ENCODE measurements around the gene HHLA2.

HHLA2 gene

DNA sequence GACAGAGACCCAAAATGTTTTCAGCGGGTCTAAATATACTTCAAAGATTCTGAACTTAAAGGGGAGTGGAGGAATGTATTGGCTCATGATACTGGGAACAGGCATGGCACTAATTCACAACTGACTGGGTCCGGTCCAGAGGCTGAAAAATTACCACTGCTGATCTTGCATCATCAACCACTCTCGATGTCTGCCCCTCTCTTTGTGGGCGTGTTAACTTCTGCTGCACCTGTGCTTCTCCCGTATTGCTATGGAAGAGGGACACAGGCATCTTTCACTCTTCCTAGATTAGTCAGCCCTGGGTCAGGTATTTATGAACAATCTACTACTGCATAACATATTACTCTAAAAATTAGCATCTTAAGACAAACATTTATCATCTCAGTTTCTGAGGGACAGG is 33.2 kb downstream of the HHLA2 start:
- Histone ChIP-seq H4K91ac (ENCODE audit: low read depth, low read length) (no peak overlapping the region), H3K27me3 (ENCODE audit: insufficient read depth, low read length) (no peaks in the 10 kb centered on the region), H3K36me3 (ENCODE audit: control insufficient read depth in 1 of 2, insufficient read depth in 2 of 2, low read length in 2 of 2) (no peaks in the 10 kb centered on the region), H3K27ac (ENCODE audit: low read depth, low read length) (no peak overlapping the region), H3K9me3 (ENCODE audit: insufficient read depth, low read depth, low read length) (no peaks in the 10 kb centered on the region), H2BK120ac (ENCODE audit: insufficient read depth, low read length, poor library complexity) (no peak overlapping the region), H2AK5ac (ENCODE audit: low read length) (no peak overlapping the region), H3K79me1 (ENCODE audit: low read length) (no peaks in the 10 kb centered on the region), H3K23ac (ENCODE audit: low read length) (no peak overlapping the region), H3K79me2 (ENCODE audit: control insufficient read depth, insufficient read depth, low read length, poor library complexity) (no peaks in the 10 kb centered on the region), H3K9ac (ENCODE audit: low read length) (no peak overlapping the region), H3K14ac (ENCODE audit: low read length) (no peak overlapping the region), H4K12ac (ENCODE audit: low read depth, low read length) (no peak overlapping the region), H2BK12ac (ENCODE audit: low read length) (no peak overlapping the region), H2BK5ac (ENCODE audit: low read depth, low read length, poor library complexity) (no peak overlapping the region), H3K4me3 (ENCODE audit: low read depth, low read length) (no peak overlapping the region), H2AFZ (ENCODE audit: insufficient read depth, low read length, poor library complexity) (no peak overlapping the region), H3K4ac (ENCODE audit: low read depth, low read length) (no peak overlapping the region), H3K18ac (ENCODE audit: low read length) (no peak overlapping the region), H3K4me1 (ENCODE audit: control insufficient read depth in 1 of 2, insufficient read depth in 2 of 2, low read length in 2 of 2) (no peaks in the 10 kb centered on the region), H4K8ac (ENCODE audit: low read depth, low read length) (no peak overlapping the region), H3K4me2 (ENCODE audit: low read length) (no peak overlapping the region)
- DNase-seq = no peak
- WGBS (ENCODE audit: extremely low coverage, insufficient coverage, insufficient read length) = no CpG with 5 or more reads among the region's 5 CpGs

DNA sequence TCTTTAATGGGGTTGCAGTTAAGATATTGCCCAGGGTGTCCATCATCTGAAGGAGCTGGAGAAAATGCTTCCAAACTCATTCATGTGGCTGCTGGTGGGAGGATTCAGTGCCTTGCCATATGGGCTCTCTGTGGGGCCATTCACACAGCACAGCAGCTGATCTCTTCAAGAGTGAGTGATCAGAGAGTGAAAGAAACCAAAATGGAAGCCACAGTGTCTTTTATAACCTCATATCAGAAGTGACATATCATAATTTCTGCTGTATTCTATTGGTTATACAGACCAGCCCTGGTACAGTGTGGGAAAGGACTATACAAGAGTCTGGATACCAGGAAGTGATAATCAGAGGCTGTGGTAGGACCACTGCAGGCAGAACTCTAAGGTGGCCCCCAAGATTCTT is 33.6 kb downstream of the HHLA2 start:
- Histone ChIP-seq H3K9me3 (ENCODE audit: insufficient read depth, low read depth, low read length) (no peaks in the 10 kb centered on the region), H3K79me1 (ENCODE audit: low read length) (no peaks in the 10 kb centered on the region), H4K12ac (ENCODE audit: low read depth, low read length) (no peak overlapping the region), H2AK5ac (ENCODE audit: low read length) (no peak overlapping the region), H3K14ac (ENCODE audit: low read length) (no peak overlapping the region), H3K9ac (ENCODE audit: low read length) (no peak overlapping the region), H3K4me3 (ENCODE audit: low read depth, low read length) (no peak overlapping the region), H3K4me1 (ENCODE audit: control insufficient read depth in 1 of 2, insufficient read depth in 2 of 2, low read length in 2 of 2) (no peaks in the 10 kb centered on the region), H3K79me2 (ENCODE audit: control insufficient read depth, insufficient read depth, low read length, poor library complexity) (no peaks in the 10 kb centered on the region), H4K8ac (ENCODE audit: low read depth, low read length) (no peak overlapping the region), H2BK120ac (ENCODE audit: insufficient read depth, low read length, poor library complexity) (no peak overlapping the region), H2BK5ac (ENCODE audit: low read depth, low read length, poor library complexity) (no peak overlapping the region), H3K18ac (ENCODE audit: low read length) (no peak overlapping the region), H3K23ac (ENCODE audit: low read length) (no peak overlapping the region), H3K27me3 (ENCODE audit: insufficient read depth, low read length) (no peaks in the 10 kb centered on the region), H3K36me3 (ENCODE audit: control insufficient read depth in 1 of 2, insufficient read depth in 2 of 2, low read length in 2 of 2) (no peaks in the 10 kb centered on the region), H3K27ac (ENCODE audit: low read depth, low read length) (no peak overlapping the region), H3K4me2 (ENCODE audit: low read length) (no peak overlapping the region), H2BK12ac (ENCODE audit: low read length) (no peak overlapping the region), H3K4ac (ENCODE audit: low read depth, low read length) (no peak overlapping the region), H2AFZ (ENCODE audit: insufficient read depth, low read length, poor library complexity) (no peak overlapping the region), H4K91ac (ENCODE audit: low read depth, low read length) (no peak overlapping the region)
- DNase-seq = no peak

DNA sequence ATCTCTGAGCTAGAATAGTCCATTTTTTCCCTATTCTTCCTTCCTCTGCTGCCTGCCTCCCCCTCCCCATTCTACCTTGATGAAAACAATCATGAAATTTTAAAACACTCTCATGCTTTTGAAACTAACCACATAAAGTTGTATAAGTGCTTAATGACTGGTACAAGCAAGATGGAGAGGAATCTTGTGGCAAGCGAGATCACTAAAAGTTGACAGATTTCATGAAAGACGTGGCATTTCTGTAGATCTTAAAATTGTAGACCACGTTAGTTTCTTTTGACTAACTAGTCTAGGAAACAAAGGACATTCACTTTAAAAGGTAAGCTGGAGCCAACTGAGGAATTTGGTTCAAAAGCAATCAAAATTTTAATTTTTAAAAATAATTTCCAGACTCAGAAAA is 35.4 kb downstream of the HHLA2 start:
- Histone ChIP-seq H2BK12ac (ENCODE audit: low read length) (no peak overlapping the region), H3K4ac (ENCODE audit: low read depth, low read length) (no peak overlapping the region), H3K27me3 (ENCODE audit: insufficient read depth, low read length) (no peaks in the 10 kb centered on the region), H3K14ac (ENCODE audit: low read length) (no peak overlapping the region), H2AK5ac (ENCODE audit: low read length) (no peak overlapping the region), H3K4me3 (ENCODE audit: low read depth, low read length) (no peak overlapping the region), H4K91ac (ENCODE audit: low read depth, low read length) (no peak overlapping the region), H3K4me2 (ENCODE audit: low read length) (no peak overlapping the region), H3K9me3 (ENCODE audit: insufficient read depth, low read depth, low read length) (no peaks in the 10 kb centered on the region), H2AFZ (ENCODE audit: insufficient read depth, low read length, poor library complexity) (no peak overlapping the region), H3K27ac (ENCODE audit: low read depth, low read length) (no peak overlapping the region), H4K8ac (ENCODE audit: low read depth, low read length) (no peak overlapping the region), H3K79me2 (ENCODE audit: control insufficient read depth, insufficient read depth, low read length, poor library complexity) (no peaks in the 10 kb centered on the region), H3K9ac (ENCODE audit: low read length) (no peak overlapping the region), H3K79me1 (ENCODE audit: low read length) (no peaks in the 10 kb centered on the region), H3K23ac (ENCODE audit: low read length) (no peak overlapping the region), H2BK120ac (ENCODE audit: insufficient read depth, low read length, poor library complexity) (no peak overlapping the region), H3K4me1 (ENCODE audit: control insufficient read depth in 1 of 2, insufficient read depth in 2 of 2, low read length in 2 of 2) (no peaks in the 10 kb centered on the region), H3K36me3 (ENCODE audit: control insufficient read depth in 1 of 2, insufficient read depth in 2 of 2, low read length in 2 of 2) (no peaks in the 10 kb centered on the region), H4K12ac (ENCODE audit: low read depth, low read length) (no peak overlapping the region), H2BK5ac (ENCODE audit: low read depth, low read length, poor library complexity) (no peak overlapping the region), H3K18ac (ENCODE audit: low read length) (no peak overlapping the region)
- no peak for DNase-seq
- WGBS (ENCODE audit: extremely low coverage, insufficient coverage, insufficient read length) = no CpG with 5 or more reads among the region's 3 CpGs

DNA sequence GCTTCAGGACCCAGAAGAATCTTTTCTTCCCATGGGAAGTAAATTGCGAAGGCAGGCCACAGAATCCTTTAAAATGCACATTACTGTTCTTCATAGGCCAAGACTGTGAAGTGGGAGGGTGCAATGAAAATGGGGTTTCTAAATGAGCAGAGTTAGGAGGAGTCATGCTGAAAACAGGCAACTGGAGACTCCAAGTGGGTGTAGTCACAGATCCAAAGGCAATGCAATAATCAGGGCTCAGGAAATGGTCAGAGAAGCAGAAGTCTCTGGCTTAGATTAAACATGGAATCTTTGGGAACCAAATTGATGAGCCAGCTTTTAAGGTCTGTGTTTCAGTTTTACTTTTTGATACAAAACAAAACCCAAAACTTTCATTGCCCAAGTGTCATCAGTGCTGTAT is 37.6 kb downstream of the HHLA2 start:
- no peak overlapping the region for H2BK12ac ChIP-seq (ENCODE audit: low read length)
- H3K14ac ChIP-seq (ENCODE audit: low read length) = no peak overlapping the region
- WGBS (ENCODE audit: extremely low coverage, insufficient coverage, insufficient read length) = no CpG with 5 or more reads among the region's 1 CpG
- H3K79me1 ChIP-seq (ENCODE audit: low read length) = no peaks in the 10 kb centered on the region
- no peak overlapping the region for H2BK120ac ChIP-seq (ENCODE audit: insufficient read depth, low read length, poor library complexity)
- H4K8ac ChIP-seq (ENCODE audit: low read depth, low read length) = no peak overlapping the region
- H3K9me3 ChIP-seq (ENCODE audit: insufficient read depth, low read depth, low read length) = no peaks in the 10 kb centered on the region
- no peak overlapping the region for H3K4me3 ChIP-seq (ENCODE audit: low read depth, low read length)
- H2AFZ ChIP-seq (ENCODE audit: insufficient read depth, low read length, poor library complexity) = no peak overlapping the region
- H4K12ac ChIP-seq (ENCODE audit: low read depth, low read length) = no peak overlapping the region
- H2BK5ac ChIP-seq (ENCODE audit: low read depth, low read length, poor library complexity) = no peak overlapping the region
- no peaks in the 10 kb centered on the region for H3K27me3 ChIP-seq (ENCODE audit: insufficient read depth, low read length)
- H3K18ac ChIP-seq (ENCODE audit: low read length) = no peak overlapping the region
- no peak overlapping the region for H3K4me2 ChIP-seq (ENCODE audit: low read length)
- no peaks in the 10 kb centered on the region for H3K4me1 ChIP-seq (ENCODE audit: control insufficient read depth in 1 of 2, insufficient read depth in 2 of 2, low read length in 2 of 2)
- H2AK5ac ChIP-seq (ENCODE audit: low read length) = no peak overlapping the region
- H4K91ac ChIP-seq (ENCODE audit: low read depth, low read length) = no peak overlapping the region
- DNase-seq = no peak
- no peaks in the 10 kb centered on the region for H3K79me2 ChIP-seq (ENCODE audit: control insufficient read depth, insufficient read depth, low read length, poor library complexity)
- no peaks in the 10 kb centered on the region for H3K36me3 ChIP-seq (ENCODE audit: control insufficient read depth in 1 of 2, insufficient read depth in 2 of 2, low read length in 2 of 2)
- H3K9ac ChIP-seq (ENCODE audit: low read length) = no peak overlapping the region
- no peak overlapping the region for H3K27ac ChIP-seq (ENCODE audit: low read depth, low read length)
- H3K4ac ChIP-seq (ENCODE audit: low read depth, low read length) = no peak overlapping the region
- no peak overlapping the region for H3K23ac ChIP-seq (ENCODE audit: low read length)

DNA sequence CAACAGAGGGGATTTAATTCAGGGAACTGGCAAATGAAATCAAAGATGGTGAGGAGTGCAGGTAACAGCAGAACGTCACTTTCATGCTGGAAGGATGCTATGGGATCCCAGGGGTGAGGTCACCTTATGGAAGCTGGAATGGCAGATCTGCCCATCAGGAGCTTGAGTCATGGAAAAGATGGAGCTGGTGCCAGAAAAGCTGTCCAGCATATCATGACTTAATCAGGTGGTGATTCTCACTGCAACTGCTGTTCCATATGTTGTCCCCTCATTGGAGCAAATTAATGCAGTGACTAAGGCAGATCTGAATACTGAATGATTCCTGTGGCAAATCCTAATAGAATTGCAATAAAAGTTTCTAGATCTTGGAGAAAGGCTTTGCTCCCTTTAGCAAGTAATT is 38.4 kb downstream of the HHLA2 start:
- Histone ChIP-seq H3K27ac (ENCODE audit: low read depth, low read length) (no peak overlapping the region), H2BK120ac (ENCODE audit: insufficient read depth, low read length, poor library complexity) (no peak overlapping the region), H3K27me3 (ENCODE audit: insufficient read depth, low read length) (no peaks in the 10 kb centered on the region), H3K9ac (ENCODE audit: low read length) (no peak overlapping the region), H3K18ac (ENCODE audit: low read length) (no peak overlapping the region), H3K36me3 (ENCODE audit: control insufficient read depth in 1 of 2, insufficient read depth in 2 of 2, low read length in 2 of 2) (no peaks in the 10 kb centered on the region), H3K23ac (ENCODE audit: low read length) (no peak overlapping the region), H3K4ac (ENCODE audit: low read depth, low read length) (no peak overlapping the region), H3K14ac (ENCODE audit: low read length) (no peak overlapping the region), H4K8ac (ENCODE audit: low read depth, low read length) (no peak overlapping the region), H3K4me2 (ENCODE audit: low read length) (no peak overlapping the region), H2BK12ac (ENCODE audit: low read length) (no peak overlapping the region), H2BK5ac (ENCODE audit: low read depth, low read length, poor library complexity) (no peak overlapping the region), H3K79me2 (ENCODE audit: control insufficient read depth, insufficient read depth, low read length, poor library complexity) (no peaks in the 10 kb centered on the region), H3K9me3 (ENCODE audit: insufficient read depth, low read depth, low read length) (no peaks in the 10 kb centered on the region), H4K12ac (ENCODE audit: low read depth, low read length) (no peak overlapping the region), H4K91ac (ENCODE audit: low read depth, low read length) (no peak overlapping the region), H3K79me1 (ENCODE audit: low read length) (no peaks in the 10 kb centered on the region), H3K4me1 (ENCODE audit: control insufficient read depth in 1 of 2, insufficient read depth in 2 of 2, low read length in 2 of 2) (no peaks in the 10 kb centered on the region), H2AFZ (ENCODE audit: insufficient read depth, low read length, poor library complexity) (no peak overlapping the region), H2AK5ac (ENCODE audit: low read length) (no peak overlapping the region), H3K4me3 (ENCODE audit: low read depth, low read length) (no peak overlapping the region)
- DNase-seq = no peak
- no CpG with 5 or more reads among the region's 1 CpG for WGBS (ENCODE audit: extremely low coverage, insufficient coverage, insufficient read length)
